ENCODE data around the gene DDX47. TPM values are rescaled to one million over a fixed set of nuclear protein-coding genes. Genes with fewer than 3 reads are reported as not detected.

Gene DDX47
- total and polyA plus RNA-seq, 10 of the 15 experiments (the other 5 are each of a cell fraction or from before 2014, with no cell fraction given): 84.8 to 266 (median 120) TPM

DNA sequence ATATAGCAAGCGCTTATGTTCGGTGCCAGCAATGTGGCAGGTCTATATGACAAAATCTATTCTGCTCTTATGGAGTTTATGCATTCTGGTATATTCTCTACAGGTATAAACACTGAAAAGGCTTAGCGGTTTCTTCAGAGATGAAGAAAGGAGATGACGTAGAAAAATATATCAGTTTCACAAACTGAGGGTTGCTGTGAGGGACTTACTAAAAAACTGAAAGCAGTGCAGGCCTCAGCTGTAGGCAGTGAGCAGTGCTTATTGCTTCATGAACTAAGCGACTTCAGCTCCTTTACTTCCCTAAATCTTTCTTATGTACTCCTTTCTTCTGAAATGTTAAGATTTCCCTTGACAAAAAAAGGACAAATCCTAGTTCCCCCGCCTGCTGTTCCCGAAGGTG lies 4.5 kb downstream of the DDX47 start (continued):
- peak; percentile 62; the same call in 1 of the 2 replicates for TF ChIP-seq CREB1 (IDR thresholded peaks at IDR 0.05; ENCODE audit: low read depth)
- TF ChIP-seq ATF7 (IDR thresholded peaks at IDR 0.05; ENCODE audit: low read depth): peak; percentile 42; the same call in 1 of the 2 replicates

DNA sequence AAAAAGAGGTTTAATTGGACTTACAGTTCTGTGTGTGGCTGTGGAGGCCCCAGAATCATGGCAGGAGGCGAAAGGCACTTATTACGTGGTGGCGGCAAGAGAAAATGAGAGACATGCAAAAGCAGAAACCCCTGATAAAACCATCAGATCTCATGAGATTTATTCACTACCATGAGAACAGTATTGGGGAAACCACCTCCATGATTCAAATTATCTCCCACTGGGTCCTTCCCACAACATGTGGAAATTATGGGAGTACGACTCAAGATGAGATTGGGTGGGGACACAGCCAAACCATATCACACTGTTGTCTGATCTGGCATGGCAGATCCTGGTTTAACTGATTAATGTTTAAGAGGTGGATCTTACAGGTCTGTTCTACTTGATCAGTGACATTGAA lies 5.6 kb downstream of the DDX47 start:
- peak overlapping the region; percentile 70 for H3K27ac ChIP-seq (ENCODE audit: control insufficient read depth, insufficient read depth)
- no peak overlapping the region for H3K9ac ChIP-seq (ENCODE audit: control insufficient read depth, insufficient read depth, low read length)
- ChIA-PET POLR2A (interaction anchor here (0.8 to 1.2 kb wide), 3 partner anchors 10 to 31 kb away, joined by 3 to 4 read pairs (median 4); no protein-coding TSS in a partner anchor), RAD21 (ENCODE audit: unreplicated experiment) (interaction anchor here (0.6 to 1.6 kb wide), 6 partner anchors 10 to 432 kb away, joined by 3 to 5 read pairs (median 3); no protein-coding TSS in a partner anchor), SMC1A (ENCODE audit: uncharacterized antibody, unreplicated experiment) (interaction anchor here (0.6 to 7.9 kb wide), 6 partner anchors 14 to 393 kb away, joined by 3 to 47 read pairs (median 4); no protein-coding TSS in a partner anchor), CTCF (interaction anchor here (1.2 to 12.6 kb wide), 3 partner anchors 9 to 30 kb away, joined by 3 to 136 read pairs (median 8); no protein-coding TSS in a partner anchor)
- intact Hi-C loops (cut with micrococcal nuclease; ENCODE audit: unreplicated experiment) (no loop called here), in situ Hi-C loops (cut with MboI) (loop anchor here (25.0 kb wide), 1 partner anchor 1969 kb away; no protein-coding TSS in a partner anchor)
- H3K9me3 ChIP-seq (replicated peaks; ENCODE audit: control insufficient read depth, insufficient read depth, low read length): no peaks in the 10 kb centered on the region
- peaks cover 25% of the 10 kb centered on the region for H3K4me1 ChIP-seq (ENCODE audit: control insufficient read depth, insufficient read depth, low read length)
- peak overlapping the region; percentile 31; the same call in 1 of the 2 replicates for H3K4me3 ChIP-seq
- H3K27me3 ChIP-seq (replicated peaks in 1 of 2; ENCODE audit: control insufficient read depth in 2 of 2, insufficient read depth in 2 of 2, low read length in 1 of 2): no peaks in the 10 kb centered on the region
- DNase-seq (ENCODE audit: low read depth, low spot score) (no peak), ATAC-seq (peak; percentile 33), FAIRE-seq (no peak)
- H2AFZ ChIP-seq (ENCODE audit: control insufficient read depth, low read depth, low read length): no peak overlapping the region
- 100% methylated on average over 4 of the region's 4 CpGs for WGBS (ENCODE audit: insufficient coverage, insufficient replicate concordance, low lambda C conversion rate, missing lambda C conversion rate)
- H3K4me2 ChIP-seq (ENCODE audit: control insufficient read depth, insufficient read depth): peak overlapping the region; percentile 26
- H3K36me3 ChIP-seq (ENCODE audit: control insufficient read depth in 2 of 2, insufficient read depth in 2 of 2, low read length in 1 of 2): peaks cover 5 to 42% of the 10 kb centered on the region in 2 experiments
- peaks cover 70% of the 10 kb centered on the region for H3K79me2 ChIP-seq (ENCODE audit: control insufficient read depth, insufficient read depth, low read length)
- peaks cover 3% of the 10 kb centered on the region; the same call in 1 of the 2 replicates for H4K20me1 ChIP-seq (ENCODE audit: control insufficient read depth, insufficient read depth)
- BruUV-seq (replicated peaks): no TSS peak
- TF ChIP-seq CHD4 (IDR thresholded peaks at IDR 0.05) (no peak), IKZF1 (conservative IDR thresholded peaks at IDR 0.05) (no peak), NRF1 (conservative IDR thresholded peaks at IDR 0.05; ENCODE audit: low read depth, low read length) (no peak), SREBF1 (IDR thresholded peaks at IDR 0.05; ENCODE audit: low read length) (no peak), KDM1A (IDR thresholded peaks at IDR 0.05; ENCODE audit: borderline replicate concordance) (no peak), MXI1 (IDR thresholded peaks at IDR 0.05; ENCODE audit: low read depth, low read length) (no peak), SMC3 (IDR thresholded peaks at IDR 0.05; ENCODE audit: borderline replicate concordance, low read length) (no peak), ZNF687 (IDR thresholded peaks at IDR 0.05) (0 out of 2 replicates have a peak, but pooled peaks have one; percentile 43), NR2F1 (conservative IDR thresholded peaks at IDR 0.05) (no peak), MEF2A (IDR thresholded peaks at IDR 0.05; ENCODE audit: insufficient read depth, low read depth, low read length) (no peak), BMI1 (IDR thresholded peaks at IDR 0.05; ENCODE audit: borderline replicate concordance) (no peak)
- TF ChIP-seq, protein P1, sequence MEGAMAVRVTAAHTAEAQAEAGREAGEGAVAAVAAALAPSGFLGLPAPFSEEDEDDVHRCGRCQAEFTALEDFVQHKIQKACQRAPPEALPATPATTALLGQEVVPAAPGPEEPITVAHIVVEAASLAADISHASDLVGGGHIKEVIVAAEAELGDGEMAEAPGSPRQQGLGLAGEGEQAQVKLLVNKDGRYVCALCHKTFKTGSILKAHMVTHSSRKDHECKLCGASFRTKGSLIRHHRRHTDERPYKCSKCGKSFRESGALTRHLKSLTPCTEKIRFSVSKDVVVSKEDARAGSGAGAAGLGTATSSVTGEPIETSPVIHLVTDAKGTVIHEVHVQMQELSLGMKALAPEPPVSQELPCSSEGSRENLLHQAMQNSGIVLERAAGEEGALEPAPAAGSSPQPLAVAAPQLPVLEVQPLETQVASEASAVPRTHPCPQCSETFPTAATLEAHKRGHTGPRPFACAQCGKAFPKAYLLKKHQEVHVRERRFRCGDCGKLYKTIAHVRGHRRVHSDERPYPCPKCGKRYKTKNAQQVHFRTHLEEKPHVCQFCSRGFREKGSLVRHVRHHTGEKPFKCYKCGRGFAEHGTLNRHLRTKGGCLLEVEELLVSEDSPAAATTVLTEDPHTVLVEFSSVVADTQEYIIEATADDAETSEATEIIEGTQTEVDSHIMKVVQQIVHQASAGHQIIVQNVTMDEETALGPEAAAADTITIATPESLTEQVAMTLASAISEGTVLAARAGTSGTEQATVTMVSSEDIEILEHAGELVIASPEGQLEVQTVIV (IDR thresholded peaks at IDR 0.05; ENCODE audit: borderline replicate concordance, partially characterized antibody): no peak
- TF ChIP-seq, protein P2, sequence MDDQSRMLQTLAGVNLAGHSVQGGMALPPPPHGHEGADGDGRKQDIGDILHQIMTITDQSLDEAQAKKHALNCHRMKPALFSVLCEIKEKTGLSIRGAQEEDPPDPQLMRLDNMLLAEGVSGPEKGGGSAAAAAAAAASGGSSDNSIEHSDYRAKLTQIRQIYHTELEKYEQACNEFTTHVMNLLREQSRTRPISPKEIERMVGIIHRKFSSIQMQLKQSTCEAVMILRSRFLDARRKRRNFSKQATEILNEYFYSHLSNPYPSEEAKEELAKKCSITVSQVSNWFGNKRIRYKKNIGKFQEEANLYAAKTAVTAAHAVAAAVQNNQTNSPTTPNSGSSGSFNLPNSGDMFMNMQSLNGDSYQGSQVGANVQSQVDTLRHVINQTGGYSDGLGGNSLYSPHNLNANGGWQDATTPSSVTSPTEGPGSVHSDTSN (IDR thresholded peaks at IDR 0.05; ENCODE audit: insufficient replicate concordance, low read depth, low read length): no peak

Data from GM12878 (cell line).